Osteocyte (in vitro differentiated cells): ENCODE measurements around the gene SFMBT1. TPM values are rescaled to one million over a fixed set of nuclear protein-coding genes. Genes with fewer than 3 reads are reported as not detected.

Experiments used
- DNase-seq: peaks from one replicate; pipeline ENCODE4 v3.0.0; 2021; ENCODE audit warnings: mixed read lengths; ENCODE audit not compliant: unreplicated experiment; ENCODE audit errors: extremely low spot score
- H3K27ac Mint-ChIP-seq: one replicate; pipeline ENCODE4 v1.8.0; 2021; ENCODE audit warnings: mild to moderate bottlenecking, mixed read lengths; ENCODE audit not compliant: unreplicated experiment
- H3K27me3 Mint-ChIP-seq: one replicate; pipeline ENCODE4 v1.8.0; 2021; ENCODE audit warnings: mixed read lengths; ENCODE audit not compliant: unreplicated experiment
- H3K36me3 Mint-ChIP-seq: one replicate; pipeline ENCODE4 v1.8.0; 2021; ENCODE audit warnings: mixed read lengths; ENCODE audit not compliant: unreplicated experiment
- H3K4me1 Mint-ChIP-seq: one replicate; pipeline ENCODE4 v1.8.0; 2021; ENCODE audit warnings: mixed read lengths; ENCODE audit not compliant: unreplicated experiment
- H3K4me3 Mint-ChIP-seq: one replicate; pipeline ENCODE4 v1.8.0; 2021; ENCODE audit warnings: mild to moderate bottlenecking, moderate library complexity, mixed read lengths; ENCODE audit not compliant: unreplicated experiment
- H3K9me3 Mint-ChIP-seq: one replicate; pipeline ENCODE4 v1.8.0; 2021; ENCODE audit warnings: mixed read lengths; ENCODE audit not compliant: unreplicated experiment
- total RNA-seq: library from RNA; stranded (reverse); gene quantifications from 2 replicates; pipeline ENCODE4 v1.2.1, GENCODE V29; 2021
- TF ChIP-seq, protein P1 (sequence below): fragments of 200-600 bp; sonication (generic); IDR thresholded peaks from 2 replicates; pipeline ENCODE4 v1.5.0; 2021; ENCODE audit warnings: antibody characterized with exemption, mild to moderate bottlenecking, moderate library complexity

The SFMBT1 gene
- total RNA-seq, 1 donor from 2014 or later, result 8.0 TPM

DNA sequence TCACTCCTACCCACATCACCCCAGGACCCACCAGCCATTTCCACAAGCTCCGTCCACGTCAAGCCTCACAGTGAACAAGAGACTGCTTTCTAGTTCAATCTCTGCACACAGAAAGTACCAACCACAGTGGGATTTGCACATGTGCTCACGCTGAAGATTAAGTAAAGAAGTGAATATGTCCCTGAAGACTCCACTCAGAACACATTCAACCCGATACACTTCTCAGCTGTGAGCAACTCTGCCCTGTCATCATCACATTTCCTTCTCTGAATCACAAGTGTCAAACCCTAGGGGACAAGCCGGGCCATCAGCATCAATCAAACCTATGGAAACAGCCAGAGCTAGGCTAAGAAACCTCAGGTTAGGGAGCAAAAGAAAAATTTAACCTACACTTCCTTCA is 150.5 kb downstream of the SFMBT1 start:
- peak; percentile 17 for DNase-seq
- H3K4me1 Mint-ChIP-seq, result peaks cover 39% of the 10 kb centered on the region
- H3K4me3 Mint-ChIP-seq, result peak overlapping the region; percentile 90
- no peaks in the 10 kb centered on the region for H3K27me3 Mint-ChIP-seq
- H3K27ac Mint-ChIP-seq, result no peak overlapping the region
- TF ChIP-seq, protein P1, sequence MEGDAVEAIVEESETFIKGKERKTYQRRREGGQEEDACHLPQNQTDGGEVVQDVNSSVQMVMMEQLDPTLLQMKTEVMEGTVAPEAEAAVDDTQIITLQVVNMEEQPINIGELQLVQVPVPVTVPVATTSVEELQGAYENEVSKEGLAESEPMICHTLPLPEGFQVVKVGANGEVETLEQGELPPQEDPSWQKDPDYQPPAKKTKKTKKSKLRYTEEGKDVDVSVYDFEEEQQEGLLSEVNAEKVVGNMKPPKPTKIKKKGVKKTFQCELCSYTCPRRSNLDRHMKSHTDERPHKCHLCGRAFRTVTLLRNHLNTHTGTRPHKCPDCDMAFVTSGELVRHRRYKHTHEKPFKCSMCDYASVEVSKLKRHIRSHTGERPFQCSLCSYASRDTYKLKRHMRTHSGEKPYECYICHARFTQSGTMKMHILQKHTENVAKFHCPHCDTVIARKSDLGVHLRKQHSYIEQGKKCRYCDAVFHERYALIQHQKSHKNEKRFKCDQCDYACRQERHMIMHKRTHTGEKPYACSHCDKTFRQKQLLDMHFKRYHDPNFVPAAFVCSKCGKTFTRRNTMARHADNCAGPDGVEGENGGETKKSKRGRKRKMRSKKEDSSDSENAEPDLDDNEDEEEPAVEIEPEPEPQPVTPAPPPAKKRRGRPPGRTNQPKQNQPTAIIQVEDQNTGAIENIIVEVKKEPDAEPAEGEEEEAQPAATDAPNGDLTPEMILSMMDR, result no peak
- no peaks in the 10 kb centered on the region for H3K9me3 Mint-ChIP-seq
- peaks cover 7% of the 10 kb centered on the region for H3K36me3 Mint-ChIP-seq

DNA sequence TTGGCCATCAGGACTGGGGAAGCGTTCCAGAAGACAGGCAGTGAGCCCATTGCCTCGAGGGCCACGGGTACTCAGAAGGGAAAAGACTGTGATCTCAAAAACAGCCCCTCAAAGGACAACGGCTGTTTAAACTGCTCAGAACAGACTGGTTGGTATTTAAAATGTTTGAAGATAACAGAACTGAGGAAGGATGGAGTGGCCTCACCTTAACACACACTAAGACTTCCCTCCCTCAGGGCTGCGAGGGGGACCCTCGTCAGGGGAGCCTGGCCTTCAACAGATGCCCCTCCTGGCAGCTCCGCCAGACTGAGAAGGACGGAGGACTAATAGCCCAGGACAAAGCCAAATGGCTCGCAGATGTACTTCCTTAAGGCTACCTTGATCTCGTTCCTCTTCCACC is 151.1 kb downstream of the SFMBT1 start:
- peaks cover 39% of the 10 kb centered on the region for H3K4me1 Mint-ChIP-seq
- peak; percentile 75 for DNase-seq
- H3K27ac Mint-ChIP-seq, result no peak overlapping the region
- TF ChIP-seq, protein P1, result no peak
- no peak overlapping the region for H3K4me3 Mint-ChIP-seq
- H3K9me3 Mint-ChIP-seq, result no peaks in the 10 kb centered on the region
- no peaks in the 10 kb centered on the region for H3K27me3 Mint-ChIP-seq
- peaks cover 7% of the 10 kb centered on the region for H3K36me3 Mint-ChIP-seq

DNA sequence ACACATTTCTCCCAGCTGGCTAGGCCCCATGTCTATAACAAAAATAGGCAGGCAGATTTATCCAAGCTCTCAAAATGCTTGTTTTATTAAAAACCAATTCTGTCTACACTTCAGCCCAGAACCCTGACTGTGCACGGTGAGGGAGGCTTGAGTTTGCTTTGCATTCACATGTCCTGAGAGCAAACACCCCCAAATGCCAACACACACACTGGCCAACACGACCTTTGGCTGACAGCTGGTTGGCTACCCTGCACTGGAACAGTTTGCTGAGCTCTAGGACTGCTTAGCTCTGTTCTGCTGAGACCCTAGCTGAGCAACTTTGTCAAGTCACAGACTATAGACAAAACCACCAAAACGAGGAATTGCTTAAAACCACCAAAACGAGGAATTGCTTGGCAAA is 152.2 kb downstream of the SFMBT1 start:
- Mint-ChIP-seq H3K27me3 (no peaks in the 10 kb centered on the region), H3K4me1 (peaks cover 39% of the 10 kb centered on the region), H3K36me3 (peaks cover 7% of the 10 kb centered on the region), H3K9me3 (no peaks in the 10 kb centered on the region), H3K4me3 (no peak overlapping the region), H3K27ac (no peak overlapping the region)
- peak; percentile 51 for DNase-seq
- TF ChIP-seq, protein P1, result no peak

DNA sequence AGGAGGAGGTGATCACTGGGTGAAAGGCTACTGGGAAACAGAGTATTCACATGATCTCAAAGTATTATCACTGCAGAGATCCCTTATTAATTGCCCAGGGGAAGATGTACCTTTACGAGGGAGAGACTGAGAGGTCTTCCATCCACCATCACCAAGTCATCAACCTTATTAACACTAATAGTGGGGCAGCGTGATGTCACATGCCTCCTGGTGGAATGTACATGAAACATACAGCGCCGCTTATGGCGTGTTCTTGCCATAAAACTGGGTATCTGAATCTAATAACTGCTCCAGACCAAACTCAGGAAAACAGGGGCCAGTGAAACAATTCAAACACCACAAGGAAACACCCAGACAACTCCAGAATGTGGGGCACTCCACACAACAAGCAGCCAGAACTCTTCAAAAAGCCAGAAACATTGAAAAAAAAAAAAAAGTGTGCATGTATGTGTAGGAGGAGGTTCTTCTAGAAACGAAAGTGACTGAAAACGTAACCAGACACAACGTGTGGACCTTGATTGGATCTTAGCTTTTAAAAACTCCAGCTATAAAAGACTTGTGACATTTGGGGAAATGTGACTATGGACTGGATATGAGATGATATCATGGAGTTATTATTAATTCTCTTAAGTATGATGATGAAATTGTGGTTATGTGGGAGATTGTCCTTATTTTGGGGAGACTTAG is 153.1 kb downstream of the SFMBT1 start:
- H3K36me3 Mint-ChIP-seq, result peaks cover 7% of the 10 kb centered on the region
- no peaks in the 10 kb centered on the region for H3K9me3 Mint-ChIP-seq
- H3K27me3 Mint-ChIP-seq, result no peaks in the 10 kb centered on the region
- peaks cover 34% of the 10 kb centered on the region for H3K4me1 Mint-ChIP-seq
- TF ChIP-seq, protein P1, result peak; percentile 13
- no peak overlapping the region for H3K4me3 Mint-ChIP-seq
- H3K27ac Mint-ChIP-seq, result peak overlapping the region; percentile 47
- DNase-seq, result peak; percentile 25

DNA sequence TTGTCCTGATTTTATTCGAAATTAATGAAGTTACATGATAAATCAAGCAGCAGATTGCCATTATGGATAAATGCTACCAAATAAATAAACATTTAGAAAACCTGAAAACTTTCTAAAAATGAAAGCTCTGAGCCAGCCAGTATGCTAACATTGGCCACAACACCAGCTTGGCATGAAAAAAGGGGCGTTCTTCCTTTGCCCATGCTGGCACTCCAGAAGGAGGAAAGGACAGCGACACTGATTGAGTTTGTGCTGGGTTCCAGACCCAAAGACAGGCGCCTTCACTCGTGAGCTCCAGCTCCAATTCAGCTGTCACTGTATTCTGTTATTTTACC is 153.6 kb downstream of the SFMBT1 start:
- H3K27ac Mint-ChIP-seq, result peak overlapping the region; percentile 75
- no peak overlapping the region for H3K4me3 Mint-ChIP-seq
- peaks cover 34% of the 10 kb centered on the region for H3K4me1 Mint-ChIP-seq
- DNase-seq, result peak; percentile 21
- H3K27me3 Mint-ChIP-seq, result no peaks in the 10 kb centered on the region
- H3K9me3 Mint-ChIP-seq, result no peaks in the 10 kb centered on the region
- peaks cover 7% of the 10 kb centered on the region for H3K36me3 Mint-ChIP-seq
- TF ChIP-seq, protein P1, result no peak
